Breast epithelium (tissue), 4 donors: ENCODE results near the gene FES. TPM values are rescaled to one million over a fixed set of nuclear protein-coding genes. Genes with fewer than 3 reads are reported as not detected.
"Not testable (repeated sequence)": the region's sequence is repeated elsewhere in the genome, so short reads cannot be mapped to it uniquely, and the experiment has no call there.

ENCODE experiments used
- DNase-seq, 2 donors: peaks; one replicate each; pipeline ENCODE4 v3.0.0-alpha.2; 2019; ENCODE audit warnings: low spot score in 2 of 2
- H3K27ac ChIP-seq, 2 donors: fragments of 200-600 bp; sonication (generic) in 1 of 2; one replicate each; pipeline ENCODE4 v1.5.1; 2016 to 2019; ENCODE audit warnings: mild to moderate bottlenecking in 1 of 2
- H3K27me3 ChIP-seq, 2 donors: fragments of 200-600 bp; sonication (generic) in 1 of 2; one replicate each; pipeline versions ENCODE4 v1.5.1 to v1.6.0; 2017 to 2019; ENCODE audit warnings: control low read depth in 1 of 2, mild to moderate bottlenecking in 1 of 2
- H3K36me3 ChIP-seq: fragments of 200-600 bp; one replicate; pipeline ENCODE4 v1.5.1; 2019
- H3K4me1 ChIP-seq, 2 donors: fragments of 200-600 bp; sonication (generic); one replicate each; pipeline ENCODE4 v1.5.1; 2016 to 2019; ENCODE audit warnings: control low read depth in 1 of 2
- H3K4me3 ChIP-seq, 3 donors: fragments of 200-600 bp; sonication (generic); 1 replicate in 2 of 3; 2 replicates in 1 of 3; pipeline ENCODE4 v1.5.1; 2016 to 2019; ENCODE audit warnings: mild to moderate bottlenecking in 3 of 3, moderate library complexity in 2 of 3
- H3K9me3 ChIP-seq, 2 donors: fragments of 200-600 bp; sonication (generic) in 1 of 2; one replicate each; pipeline ENCODE4 v1.5.1; 2016 to 2019; ENCODE audit warnings: control low read depth in 1 of 2
- CTCF ChIP-seq, 3 donors: fragments of 450-650 bp; IDR thresholded peaks; one replicate each; pipeline ENCODE4 v1.5.1; 2016 to 2017; ENCODE audit warnings: antibody characterized with exemption in 3 of 3, mild to moderate bottlenecking in 3 of 3, moderate library complexity in 3 of 3
- POLR2A ChIP-seq: fragments of 450-650 bp; IDR thresholded peaks from one replicate; pipeline ENCODE4 v1.6.1; 2016; ENCODE audit warnings: antibody characterized with exemption, mild to moderate bottlenecking, moderate library complexity
- POLR2AphosphoS5 ChIP-seq, 3 donors: sonication (generic); formaldehyde crosslinking; IDR thresholded peaks; one replicate each; pipeline ENCODE4 v1.6.1; 2017; ENCODE audit warnings: antibody characterized with exemption in 3 of 3
- intact Hi-C: fragments of 100-400 bp; cut with DNase I; formaldehyde crosslinking; loops from one replicate; pipeline ENCODE4 v1.15.1; 2023; ENCODE audit warnings: low total_unique reads
- total RNA-seq, 3 donors: library from RNA; depleted of rRNA; stranded (reverse); fragments of >200 nt; gene quantifications; one replicate each; pipeline ENCODE4 v1.1.0, GENCODE V29; 2016

FES gene
- total RNA-seq, 3 donors from 2014 or later, result 41.4 to 54.7 (median 42.3) TPM

- intact Hi-C loops, result no loop called here
- no peak for TF ChIP-seq POLR2AphosphoS5 (IDR thresholded peaks at IDR 0.05)
- no peak for TF ChIP-seq POLR2A
- TF ChIP-seq CTCF (IDR thresholded peaks at IDR 0.05), result no peak
Observed at GRCh38 chr15:90893175-90894090, 9.1 kb downstream of the FES start.

GRCh38 chr15:90895571-90896117 is 11.3 kb downstream of the FES start:
- Histone ChIP-seq H3K27ac (no peak overlapping the region), H3K9me3 (no peaks in the 10 kb centered on the region), H3K27me3 (no peaks in the 10 kb centered on the region), H3K4me3 (no peak overlapping the region), H3K4me1 (no peaks in the 10 kb centered on the region), H3K36me3 (no peaks in the 10 kb centered on the region)
- intact Hi-C loops, result no loop called here
- DNase-seq, result no peak
- TF ChIP-seq CTCF (IDR thresholded peaks at IDR 0.05) (no peak), POLR2A (no peak), POLR2AphosphoS5 (IDR thresholded peaks at IDR 0.05) (no peak)

More at GRCh38 chr15:90893175-90894090, 9.1 kb downstream of the FES start:
- H3K27ac ChIP-seq, result no peak overlapping the region
- no peaks in the 10 kb centered on the region for H3K4me1 ChIP-seq
- no peaks in the 10 kb centered on the region for H3K27me3 ChIP-seq
- H3K9me3 ChIP-seq, result no peaks in the 10 kb centered on the region
- H3K4me3 ChIP-seq, result no peak overlapping the region
- no peak for DNase-seq
- H3K36me3 ChIP-seq, result no peaks in the 10 kb centered on the region

GRCh38 chr15:90897131-90897655 is 12.9 kb downstream of the FES start:
- H3K27ac ChIP-seq, H3K4me3 ChIP-seq, H3K36me3 ChIP-seq, DNase-seq, H3K27me3 ChIP-seq, H3K9me3 ChIP-seq, intact Hi-C loops, H3K4me1 ChIP-seq: not testable (repeated sequence)

- Histone ChIP-seq H3K4me1 (peaks cover 0 to 11% of the 10 kb centered on the region in 2 donors), H3K9me3 (no peaks in the 10 kb centered on the region), H3K27ac (peak overlapping the region; percentile 88 to 93), H3K4me3 (peak overlapping the region in 2 of 3 donors; percentile 84 to 86), H3K27me3 (no peaks in the 10 kb centered on the region), H3K36me3 (peaks cover 2% of the 10 kb centered on the region)
- intact Hi-C loops, result loop anchor here (1.0 kb wide), 1 partner anchor 16 kb away; no protein-coding TSS in a partner anchor
- no peak for DNase-seq
- TF ChIP-seq POLR2A, result no peak
- TF ChIP-seq POLR2AphosphoS5 (IDR thresholded peaks at IDR 0.05), result no peak
- TF ChIP-seq CTCF (IDR thresholded peaks at IDR 0.05), result no peak
Observed at GRCh38 chr15:90901175-90902039, 17.1 kb downstream of the FES start.
